GM19328 (cell line): Measurements from ENCODE around the gene KCNG2.

Source experiments
- ATAC-seq: cut with Tn5 transposase; IDR thresholded peaks from one replicate; pipeline ENCODE4 v1.9.1; 2021; ENCODE audit warnings: mild to moderate bottlenecking, moderate library complexity; ENCODE audit not compliant: unreplicated experiment

The KCNG2 gene

GRCh38 chr18:79919089-79919488 is 121.4 kb downstream of the KCNG2 start:
- no peak for ATAC-seq

DNA sequence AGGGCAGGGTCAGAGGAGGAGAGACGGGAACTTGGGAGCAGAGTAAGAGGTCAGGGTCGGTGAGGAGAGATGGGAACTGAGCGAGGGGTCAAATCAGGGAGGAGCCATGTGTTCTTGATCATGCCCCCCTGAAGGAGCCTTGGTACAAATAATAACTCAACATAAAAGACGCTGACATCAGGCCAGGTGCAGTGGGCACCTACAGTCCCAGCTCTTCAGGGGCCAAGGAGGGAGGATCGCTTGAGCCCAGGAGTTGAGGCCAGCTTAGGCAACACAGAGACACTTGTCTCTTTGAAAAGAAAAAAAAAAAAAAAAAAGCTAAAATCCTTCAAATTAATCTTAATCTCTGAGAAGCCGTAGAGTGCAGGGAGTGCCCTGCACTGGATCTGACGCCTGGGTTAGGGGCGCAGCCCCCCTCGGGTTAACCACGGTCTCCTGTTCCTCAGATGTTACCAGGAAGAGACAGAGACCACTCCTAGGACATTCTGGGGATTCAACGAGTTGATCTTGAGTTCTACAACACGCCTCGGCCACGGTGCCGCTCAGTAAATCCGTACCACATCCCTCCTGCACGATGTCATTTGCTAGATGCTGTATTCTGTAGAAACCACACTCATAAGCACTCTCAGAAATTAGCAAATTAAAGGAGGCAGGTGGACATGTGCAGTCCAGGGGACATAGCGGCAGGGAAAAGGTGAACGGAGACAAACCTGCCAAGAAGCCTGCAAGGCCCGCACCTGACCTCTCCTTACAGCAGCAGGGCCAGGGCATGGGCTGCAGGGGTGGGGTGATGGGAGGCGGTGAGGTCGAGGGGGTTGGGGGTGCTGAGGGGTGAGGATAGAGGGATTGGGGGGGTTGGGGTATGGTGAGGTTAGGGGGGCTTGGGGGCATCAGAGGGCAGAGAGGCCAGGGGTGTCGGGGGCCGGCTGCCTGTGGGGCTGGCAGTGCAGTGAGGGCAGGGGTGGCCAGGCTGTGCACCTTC is 124.5 kb downstream of the KCNG2 start:
- ATAC-seq: no peak

DNA sequence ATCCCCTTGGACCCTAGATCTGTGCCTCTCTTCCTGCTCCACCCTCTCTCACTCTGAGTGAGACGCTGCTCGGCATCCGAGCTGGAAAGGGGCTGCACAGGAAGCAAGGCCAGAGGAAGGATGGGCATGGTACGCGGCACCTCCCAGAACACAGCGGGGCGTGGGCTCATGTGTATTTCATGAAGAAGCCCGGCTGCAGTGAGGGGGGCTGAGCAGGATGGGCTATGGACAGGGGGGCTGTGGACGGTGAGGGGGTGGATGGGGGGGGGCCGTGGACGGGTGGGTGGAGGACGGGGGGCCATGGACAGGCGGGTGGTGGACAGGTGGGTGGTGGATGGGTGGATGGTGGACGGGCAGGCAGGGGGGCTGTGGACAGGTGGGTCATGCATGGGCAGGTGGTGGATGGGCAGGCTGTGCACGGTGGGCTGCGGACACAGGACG is 125.3 kb downstream of the KCNG2 start:
- no peak for ATAC-seq

GRCh38 chr18:79923896-79924585 is 126.3 kb downstream of the KCNG2 start:
- no peak for ATAC-seq

DNA sequence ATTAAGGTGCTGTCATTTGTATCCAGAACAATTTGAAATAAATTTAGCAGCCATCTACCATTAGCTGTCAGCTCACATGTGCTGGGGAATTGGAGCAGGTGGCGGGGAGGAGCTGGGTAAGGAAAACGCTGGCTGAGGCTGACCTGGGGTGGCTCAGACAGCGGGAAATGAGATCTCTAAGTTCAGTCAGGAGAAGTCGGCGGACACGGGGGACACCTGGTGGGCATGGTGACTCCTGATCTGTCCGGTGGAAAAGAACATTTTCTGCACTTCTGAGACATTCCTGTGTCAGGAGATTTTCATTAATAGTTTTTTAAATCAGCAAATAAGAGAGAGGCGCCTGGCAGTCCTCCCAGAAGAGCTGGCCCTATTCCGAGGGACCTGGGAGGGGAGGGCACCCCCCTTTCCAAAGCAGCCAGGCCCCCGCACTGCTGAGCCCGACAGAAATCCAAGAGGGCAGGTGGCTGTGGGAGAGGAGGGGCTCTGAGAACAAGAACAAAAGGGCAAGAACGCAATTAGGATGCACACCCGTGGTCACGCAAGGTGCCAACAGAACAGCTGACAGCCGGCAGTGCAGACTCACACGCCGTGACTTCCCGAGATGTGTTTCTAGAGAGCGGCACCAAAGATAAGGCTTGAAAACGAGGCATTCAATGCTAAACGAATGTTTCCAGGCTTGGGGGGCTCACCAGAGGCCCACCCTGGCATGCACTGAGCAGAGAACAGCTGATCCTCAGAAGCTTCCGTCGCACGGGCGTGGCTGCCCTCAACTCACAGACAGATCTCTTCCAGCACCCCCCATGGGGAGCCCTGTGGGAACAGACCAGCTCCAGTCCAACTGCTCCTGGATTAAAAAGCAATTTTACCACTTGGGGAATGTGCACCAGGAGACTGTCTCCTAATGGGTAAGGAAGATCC is 127.3 kb downstream of the KCNG2 start:
- ATAC-seq: no peak

DNA sequence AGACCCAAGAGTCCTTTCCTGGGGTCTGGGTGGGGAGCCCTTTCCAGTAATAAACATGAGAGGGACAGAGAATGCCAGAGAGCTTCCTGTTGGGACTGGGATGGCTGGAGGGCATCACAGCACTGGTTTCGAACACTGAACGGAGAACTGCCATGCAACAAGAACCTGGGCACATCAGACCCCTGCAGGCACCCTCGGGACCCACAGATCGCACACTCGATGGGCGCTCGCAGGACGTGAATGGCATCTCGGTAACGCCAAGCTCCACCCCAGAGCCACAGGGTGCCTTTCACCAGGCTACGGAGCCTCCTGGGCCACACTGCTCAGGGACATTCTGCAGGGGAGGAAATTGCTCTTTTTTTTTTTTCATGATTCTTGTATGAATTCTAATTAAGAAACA is 128.6 kb downstream of the KCNG2 start:
- no peak for ATAC-seq

DNA sequence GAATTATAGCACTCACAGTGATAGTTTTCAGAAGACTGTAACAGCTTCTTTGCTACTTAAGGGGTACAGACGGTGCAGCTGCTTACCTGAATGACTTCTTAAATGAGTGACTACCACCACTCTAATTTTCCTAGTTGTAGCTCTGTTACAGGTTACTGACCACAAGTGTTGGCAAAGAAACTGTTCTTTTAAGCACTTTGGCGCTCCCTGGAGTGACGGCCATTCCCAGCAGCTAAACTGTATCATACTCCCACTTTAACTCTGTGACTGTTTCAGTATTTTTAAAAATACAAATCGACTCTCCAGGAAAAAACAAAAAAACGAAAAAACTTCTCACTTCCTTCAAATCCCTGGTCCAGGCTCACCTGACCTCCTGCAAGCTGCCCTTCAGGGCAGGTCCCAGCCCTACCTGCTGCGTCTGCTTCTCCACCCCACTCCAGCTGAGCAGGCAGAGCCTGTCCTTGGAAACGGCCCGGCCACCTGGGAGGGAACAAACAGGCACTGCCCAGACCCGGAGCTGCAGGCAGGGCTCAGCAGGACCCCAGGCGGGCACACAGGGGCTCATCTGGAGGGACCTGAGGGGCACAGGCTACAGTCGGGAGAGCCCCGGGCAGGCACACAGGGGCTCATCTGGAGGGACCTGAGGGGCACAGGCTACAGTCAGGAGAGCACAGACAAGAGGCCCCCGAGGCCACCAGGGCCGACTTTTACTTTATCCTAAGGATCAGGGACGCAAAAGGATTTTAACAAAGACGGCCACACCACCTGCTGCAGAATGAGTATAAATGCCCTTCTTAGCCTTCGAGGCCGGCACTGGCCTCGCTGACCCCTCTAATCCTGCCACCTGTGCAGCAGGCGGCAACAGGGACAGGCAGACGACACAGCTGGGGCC is 129.2 kb downstream of the KCNG2 start:
- ATAC-seq: no peak

- ATAC-seq: no peak
These were observed 130.1 kb downstream of the KCNG2 start for GRCh38 chr18:79927607-79928562.

- no peak for ATAC-seq
These were observed 130.8 kb downstream of the KCNG2 start for GRCh38 chr18:79928563-79928960.

GRCh38 chr18:79930020-79930642 is 132.4 kb downstream of the KCNG2 start:
- no peak for ATAC-seq

- no peak for ATAC-seq
These were observed 133.7 kb downstream of the KCNG2 start for GRCh38 chr18:79931475-79931874.

GRCh38 chr18:79932907-79933306 is 135.2 kb downstream of the KCNG2 start:
- no peak for ATAC-seq

- ATAC-seq: no peak
These were observed 136.0 kb downstream of the KCNG2 start for GRCh38 chr18:79933765-79934164.

DNA sequence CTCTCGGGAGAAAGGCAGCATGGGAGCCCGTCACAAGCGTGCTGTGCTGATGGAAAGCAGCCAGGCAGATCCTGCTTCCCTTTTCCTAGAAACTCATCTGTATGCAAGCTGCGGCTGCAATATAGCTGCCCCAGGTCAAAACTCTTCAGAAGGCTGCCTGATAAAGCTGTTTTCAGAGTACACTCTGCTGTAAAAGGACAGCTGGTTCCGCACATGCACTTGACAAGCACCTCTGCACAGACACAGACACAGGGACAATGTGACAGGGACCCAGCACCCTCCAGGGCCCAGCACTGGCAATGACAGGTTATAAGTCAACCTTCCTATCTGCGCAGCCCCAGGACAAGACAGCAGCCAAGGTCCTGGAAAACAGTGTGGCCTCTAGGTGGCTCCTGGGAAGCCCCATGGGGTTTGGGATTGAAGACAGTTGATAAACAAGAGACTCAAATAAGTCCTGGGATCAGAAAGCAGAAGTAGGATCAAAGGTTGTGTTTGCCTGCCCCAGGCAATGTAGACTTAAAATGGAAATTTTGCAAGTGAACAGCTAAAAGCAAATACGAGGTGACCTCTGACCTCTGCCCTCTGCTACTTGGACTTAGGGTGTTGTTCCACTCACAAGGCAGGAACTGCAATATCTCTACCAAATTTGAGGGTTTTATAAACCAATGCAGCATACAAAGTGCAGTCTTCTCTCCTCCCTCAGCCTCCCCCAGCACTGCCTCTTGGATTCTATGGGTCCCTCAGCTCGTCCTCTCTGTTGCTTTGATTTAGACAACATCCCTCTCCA is 136.8 kb downstream of the KCNG2 start:
- no peak for ATAC-seq

- no peak for ATAC-seq
These were observed 137.4 kb downstream of the KCNG2 start for GRCh38 chr18:79935098-79935480.

GRCh38 chr18:79935499-79935898 is 137.8 kb downstream of the KCNG2 start:
- no peak for ATAC-seq

DNA sequence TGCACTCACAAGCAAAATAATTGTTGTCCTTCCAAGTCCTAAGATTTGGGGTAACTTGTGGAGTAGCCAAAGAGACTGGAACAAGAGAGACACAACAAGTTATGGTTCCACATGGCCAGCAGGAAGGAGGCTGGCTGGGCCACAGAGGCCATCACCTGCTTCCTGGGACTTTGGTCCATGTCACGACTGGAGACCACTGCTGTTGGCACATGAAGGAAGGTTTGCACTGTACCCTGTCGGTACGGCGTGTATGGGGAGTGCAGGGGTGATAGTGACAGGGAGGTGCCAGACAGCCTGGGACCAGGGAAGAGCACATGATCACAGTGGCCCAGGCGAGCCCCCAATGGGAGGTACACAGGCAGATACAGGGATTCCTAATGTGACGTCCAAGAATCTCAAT is 138.2 kb downstream of the KCNG2 start:
- ATAC-seq: no peak

DNA sequence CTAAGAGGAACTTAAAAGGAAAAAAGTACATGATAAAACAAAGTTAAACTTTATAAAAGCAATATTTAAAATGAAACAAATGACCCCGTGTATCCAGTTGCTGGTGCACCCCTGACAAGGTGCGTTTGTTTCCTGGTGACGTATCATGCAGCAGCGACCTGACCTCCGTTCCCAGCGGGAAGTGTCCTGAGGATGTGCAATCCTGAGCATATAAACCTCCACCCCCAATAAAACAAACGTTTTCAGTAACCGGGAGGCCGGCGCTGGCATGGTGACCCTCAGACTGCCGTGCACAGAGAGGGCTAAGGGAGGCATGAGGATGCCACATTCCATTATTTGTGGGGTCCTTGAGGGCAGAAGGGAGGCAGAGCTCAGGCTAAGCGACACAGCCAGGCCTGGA is 138.9 kb downstream of the KCNG2 start:
- no peak for ATAC-seq
